Endothelial cell of umbilical vein (primary cell): Measurements from ENCODE around the gene NDUFA1. TPM values are rescaled to one million over a fixed set of nuclear protein-coding genes. Genes with fewer than 3 reads are reported as not detected.

Source experiments
- BruUV-seq: library from RNA; stranded (reverse); fragments of 400-500 nt; replicated peaks from 2 replicates; lab custom pipeline; 2021; lab: Mats Ljungman, UMichigan
- CTCF ChIA-PET: fragments of 300-600, 350-600 bp; sonication (Branson Sonifier 250); formaldehyde crosslinking; loops from one replicate; lab custom pipeline; 2021; ENCODE audit warnings: antibody characterized with exemption, inconsistent platforms; lab: Charles Lee
- POLR2A ChIA-PET: fragments of 300-600, 350-600 bp; sonication (Branson Sonifier 250); formaldehyde crosslinking; loops from one replicate; lab custom pipeline; 2021; ENCODE audit warnings: antibody characterized with exemption, inconsistent platforms; lab: Charles Lee
- DNase-seq: peaks from one replicate; pipeline ENCODE4 v3.0.0-alpha.2; 2011; ENCODE audit warnings: low read depth, low spot score
- FAIRE-seq: peaks from 2 replicates; lab custom pipeline; 2011; peaks lifted over from hg19 to GRCh38; lab: Jason Lieb, UNC
- H2AFZ ChIP-seq: 2 replicates; pipeline ENCODE4 v1.6.0; 2012; ENCODE audit warnings: low read depth, low read length, control low read depth, inconsistent platforms
- H3K27ac ChIP-seq: 2 replicates; pipeline ENCODE4 v1.5.1; 2011; ENCODE audit warnings: low read depth, mild to moderate bottlenecking, control low read depth, low read length, moderate library complexity; ENCODE audit not compliant: insufficient read depth
- H3K27me3 ChIP-seq, 2 experiments: 2 replicates each; pipeline versions ENCODE4 v1.6.0 to v1.6.1; 2011; ENCODE audit warnings: low read length in 2 of 2, mixed read lengths in 1 of 2; ENCODE audit not compliant: control insufficient read depth in 2 of 2, insufficient read depth in 2 of 2
- H3K36me3 ChIP-seq, 2 experiments: 2 replicates in 1 of 2; 3 replicates in 1 of 2; pipeline ENCODE4 v1.5.1; 2011; ENCODE audit warnings: low read length in 2 of 2, mild to moderate bottlenecking in 1 of 2, moderate library complexity in 1 of 2; ENCODE audit not compliant: control insufficient read depth in 2 of 2, insufficient read depth in 2 of 2; ENCODE audit errors: extremely low read depth in 1 of 2
- H3K4me1 ChIP-seq: 3 replicates; pipeline ENCODE4 v1.5.1; 2011; ENCODE audit warnings: mild to moderate bottlenecking, low read length; ENCODE audit not compliant: control insufficient read depth, insufficient read depth; ENCODE audit errors: extremely low read depth
- H3K4me2 ChIP-seq: 2 replicates; pipeline ENCODE4 v1.6.1; 2011; ENCODE audit warnings: low read length, control low read depth, mixed read lengths; ENCODE audit not compliant: insufficient read depth
- H3K4me3 ChIP-seq, 3 experiments: fragments of 200-600 bp in 1 of 3; sonication (generic), shearing (Covaris generic) in 1 of 3; replicated peaks in 1 of 3; 2 replicates each; pipeline ENCODE4 v1.5.1; 2011 to 2016; ENCODE audit warnings: control low read depth in 3 of 3, low read length in 3 of 3, mild to moderate bottlenecking in 2 of 3, inconsistent platforms in 1 of 3, low read depth in 1 of 3, moderate library complexity in 1 of 3; ENCODE audit not compliant: insufficient read depth in 1 of 3
- H3K79me2 ChIP-seq: 2 replicates; pipeline ENCODE4 v1.6.0; 2012; ENCODE audit warnings: low read length, inconsistent platforms; ENCODE audit not compliant: control insufficient read depth, insufficient read depth
- H3K9ac ChIP-seq: replicated peaks from 2 replicates; pipeline ENCODE3; 2011; ENCODE audit warnings: low read length, control low read depth; ENCODE audit not compliant: insufficient read depth; ENCODE audit errors: extremely low read depth
- H3K9me1 ChIP-seq: replicated peaks from 3 replicates; pipeline ENCODE4 v1.6.0; 2011; ENCODE audit warnings: mild to moderate bottlenecking, low read length; ENCODE audit not compliant: control insufficient read depth, insufficient read depth; ENCODE audit errors: extremely low read depth
- H3K9me3 ChIP-seq: replicated peaks from 2 replicates; pipeline ENCODE4 v1.5.1; 2012; ENCODE audit warnings: low read length, inconsistent platforms; ENCODE audit not compliant: control insufficient read depth, insufficient read depth
- H4K20me1 ChIP-seq: replicated peaks from 2 replicates; pipeline ENCODE3; 2011; ENCODE audit warnings: mild to moderate bottlenecking, low read length; ENCODE audit not compliant: control insufficient read depth, insufficient read depth; ENCODE audit errors: extremely low read depth
- CTCF ChIP-seq, 2 donors: IDR thresholded peaks; 1 replicate in 1 of 2; 2 replicates in 1 of 2; pipeline ENCODE4 v1.5.1; 2011; ENCODE audit warnings: low read length in 2 of 2, mild to moderate bottlenecking in 2 of 2, moderate library complexity in 2 of 2, control low read depth in 1 of 2, inconsistent platforms in 1 of 2, low read depth in 1 of 2; ENCODE audit not compliant: insufficient read depth in 1 of 2; ENCODE audit errors: extremely low read depth in 1 of 2
- MAX ChIP-seq: IDR thresholded peaks from 2 replicates; pipeline ENCODE4 v1.6.1; 2011; ENCODE audit not compliant: insufficient read depth, insufficient read length
- MYC ChIP-seq: IDR thresholded peaks from one replicate; pipeline ENCODE4 v1.6.1; 2011; ENCODE audit warnings: mild to moderate bottlenecking, low read depth, low read length
- POLR2A ChIP-seq: IDR thresholded peaks from 2 replicates; pipeline ENCODE4 v1.6.1; 2012; ENCODE audit warnings: low read depth, mild to moderate bottlenecking, control low read depth, low read length
- POLR2AphosphoS5 ChIP-seq: IDR thresholded peaks from 2 replicates; pipeline ENCODE4 v1.6.1; 2012; ENCODE audit warnings: low read depth, mild to moderate bottlenecking, control low read depth, low read length, moderate library complexity; ENCODE audit not compliant: insufficient read depth
- dilution Hi-C: fragments of 300-500 bp; cut with MboI; formaldehyde crosslinking; loops from one replicate; pipeline ENCODE4 v1.15.0; 2019; ENCODE audit warnings: low sequenced_read_pairs; ENCODE audit not compliant: extremely low pct_ligation_motif_present
- intact Hi-C: fragments of 100-400 bp; cut with micrococcal nuclease; formaldehyde crosslinking; loops from one replicate; pipeline ENCODE4 v1.10.0; 2022
- polyA plus RNA-seq, 4 experiments: library from polyadenylated mRNA; depleted of rRNA in 3 of 4; stranded (reverse) in 3 of 4; unstranded in 1 of 4; fragments of >200 nt; gene quantifications; 2 replicates each; pipeline versions ENCODE4 v1.2.1 to v1.2.3, GENCODE V29; 2011 to 2012; ENCODE audit warnings: missing spikeins in 1 of 4
- total RNA-seq: library from RNA; stranded (reverse); gene quantifications from 2 replicates; pipeline ENCODE4 v1.2.3, GENCODE V29; 2021

The NDUFA1 gene
- total and polyA plus RNA-seq, 2 donors (not counting 3 experiments of a cell fraction or from before 2014, with no cell fraction given), result 89.9 to 93.4 TPM

- no peaks in the 10 kb centered on the region for H4K20me1 ChIP-seq
- no TSS peak for BruUV-seq
- H3K4me3 ChIP-seq, result no peak overlapping the region
- CTCF ChIA-PET, result no interaction called here
- DNase-seq (no peak), FAIRE-seq (no peak)
- TF ChIP-seq POLR2A, result no peak
- H3K27ac ChIP-seq, result no peak overlapping the region
- H3K9me1 ChIP-seq, result no peaks in the 10 kb centered on the region
- POLR2A ChIA-PET, result no interaction called here
- H3K36me3 ChIP-seq, result no peaks in the 10 kb centered on the region
- no peaks in the 10 kb centered on the region for H3K4me1 ChIP-seq
- intact Hi-C loops (no loop called here), dilution Hi-C loops (no loop called here)
- H2AFZ ChIP-seq, result no peak overlapping the region
- no peak overlapping the region for H3K9ac ChIP-seq
- H3K4me2 ChIP-seq, result no peak overlapping the region
- H3K27me3 ChIP-seq, result no peaks in the 10 kb centered on the region
- H3K79me2 ChIP-seq, result no peaks in the 10 kb centered on the region
- H3K9me3 ChIP-seq, result no peaks in the 10 kb centered on the region
These were observed 44.7 kb downstream of the NDUFA1 start for GRCh38 chrX:119916310-119916709.

GRCh38 chrX:119917877-119918276, 46.2 kb downstream of the NDUFA1 start:
- dilution Hi-C loops (no loop called here), intact Hi-C loops (no loop called here)
- no peak overlapping the region for H3K9ac ChIP-seq
- no TSS peak for BruUV-seq
- FAIRE-seq (no peak), DNase-seq (no peak)
- H3K4me3 ChIP-seq, result no peak overlapping the region
- POLR2A ChIA-PET, result no interaction called here
- no peaks in the 10 kb centered on the region for H4K20me1 ChIP-seq
- CTCF ChIA-PET, result no interaction called here
- no peaks in the 10 kb centered on the region for H3K9me1 ChIP-seq
- H2AFZ ChIP-seq, result no peak overlapping the region
- no peaks in the 10 kb centered on the region for H3K9me3 ChIP-seq
- no peak overlapping the region for H3K4me2 ChIP-seq
- TF ChIP-seq POLR2A (no peak), MAX (no peak), POLR2AphosphoS5 (no peak), MYC (no peak), CTCF (IDR thresholded peaks at IDR 0.05; ENCODE audit: extremely low read depth in 1 of 2, insufficient read depth in 1 of 2, low read depth in 1 of 2, low read length in 2 of 2) (no peak)
- H3K27me3 ChIP-seq, result no peaks in the 10 kb centered on the region
- H3K4me1 ChIP-seq, result no peaks in the 10 kb centered on the region
- no peak overlapping the region for H3K27ac ChIP-seq
- no peaks in the 10 kb centered on the region for H3K79me2 ChIP-seq
- no peaks in the 10 kb centered on the region for H3K36me3 ChIP-seq
